GM12891 (cell line): ENCODE results near the gene SLC48A1.

Source experiments
- POLR2A ChIP-seq: IDR thresholded peaks from 2 replicates; pipeline ENCODE4 v1.6.1; 2011; ENCODE audit warnings: low read depth, low read length, control low read depth
- POLR2AphosphoS5 ChIP-seq: IDR thresholded peaks from 2 replicates; pipeline ENCODE4 v1.6.1; 2011; ENCODE audit warnings: low read depth, low read length, control low read depth
- SPI1 ChIP-seq: IDR thresholded peaks from 2 replicates; pipeline ENCODE4 v1.6.1; 2011; ENCODE audit warnings: low read depth, low read length, control low read depth
- TAF1 ChIP-seq: IDR thresholded peaks from 2 replicates; pipeline ENCODE4 v1.6.1; 2011; ENCODE audit warnings: low read depth, low read length, control low read depth

DNA sequence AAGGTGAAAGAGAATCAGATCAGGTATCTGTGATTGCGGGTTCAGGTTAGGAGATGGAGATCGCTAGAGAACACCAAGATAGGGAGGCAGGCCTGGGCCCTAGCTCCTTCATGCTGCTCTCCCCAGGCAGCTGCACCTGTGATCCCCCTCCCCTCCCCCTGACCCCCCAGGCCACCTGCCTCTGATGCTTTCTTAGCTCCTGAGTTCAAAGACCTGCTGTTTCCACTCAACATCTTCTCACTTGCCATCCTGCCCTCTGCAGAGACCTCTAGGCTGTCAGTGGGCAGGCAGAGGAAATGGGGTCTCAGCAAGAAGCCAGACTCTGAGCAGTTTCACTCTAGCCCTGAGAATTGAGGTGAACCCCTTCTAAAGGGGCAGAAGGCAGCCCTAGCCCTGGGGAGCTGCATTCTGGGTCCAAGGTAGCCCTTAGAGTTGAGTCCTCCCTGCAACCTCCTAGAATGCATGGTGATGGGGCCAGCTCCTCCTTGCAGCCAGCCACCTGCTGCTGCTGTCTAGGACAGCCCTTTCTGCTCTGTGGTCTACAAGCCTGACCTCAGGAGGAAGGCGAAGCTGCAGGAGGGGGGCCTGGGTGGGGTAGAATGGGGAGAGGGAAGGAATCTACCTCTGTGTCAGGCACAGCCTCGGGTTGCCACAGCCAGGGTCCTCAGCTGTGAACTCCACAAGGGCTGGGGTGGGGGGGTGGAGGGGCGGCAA is 6.4 kb upstream of the SLC48A1 start:
- TF ChIP-seq SPI1 (no peak), POLR2AphosphoS5 (no peak), POLR2A (no peak), TAF1 (no peak)
